GM12801 (cell line): ENCODE measurements around the gene LIN52.

Experiments used
- TF ChIP-seq, protein P1 (sequence below): IDR thresholded peaks from one replicate; pipeline ENCODE4 v1.5.1; 2011; ENCODE audit warnings: control low read depth; ENCODE audit not compliant: insufficient read length; ENCODE audit errors: extremely low read depth

Gene LIN52

DNA sequence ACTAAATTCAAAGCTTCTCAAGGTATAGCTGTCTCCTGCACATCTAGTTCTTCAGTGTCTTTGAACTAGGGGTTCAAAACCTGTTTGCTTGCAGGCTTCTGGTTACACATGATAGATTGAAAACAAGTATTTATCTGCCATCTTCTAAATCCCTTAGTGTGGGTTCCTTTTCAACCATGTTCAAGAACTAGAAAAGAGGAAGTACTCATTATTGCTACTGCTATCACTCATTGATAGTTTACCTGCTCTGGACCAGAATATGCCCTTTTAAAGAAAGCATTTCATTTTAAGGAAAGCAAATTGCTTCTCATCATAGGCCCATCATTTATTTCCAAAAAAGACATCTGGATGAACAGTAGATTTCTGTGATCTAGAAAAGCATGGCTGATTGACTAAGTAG is 117.4 kb downstream of the LIN52 start:
- TF ChIP-seq, protein P1, sequence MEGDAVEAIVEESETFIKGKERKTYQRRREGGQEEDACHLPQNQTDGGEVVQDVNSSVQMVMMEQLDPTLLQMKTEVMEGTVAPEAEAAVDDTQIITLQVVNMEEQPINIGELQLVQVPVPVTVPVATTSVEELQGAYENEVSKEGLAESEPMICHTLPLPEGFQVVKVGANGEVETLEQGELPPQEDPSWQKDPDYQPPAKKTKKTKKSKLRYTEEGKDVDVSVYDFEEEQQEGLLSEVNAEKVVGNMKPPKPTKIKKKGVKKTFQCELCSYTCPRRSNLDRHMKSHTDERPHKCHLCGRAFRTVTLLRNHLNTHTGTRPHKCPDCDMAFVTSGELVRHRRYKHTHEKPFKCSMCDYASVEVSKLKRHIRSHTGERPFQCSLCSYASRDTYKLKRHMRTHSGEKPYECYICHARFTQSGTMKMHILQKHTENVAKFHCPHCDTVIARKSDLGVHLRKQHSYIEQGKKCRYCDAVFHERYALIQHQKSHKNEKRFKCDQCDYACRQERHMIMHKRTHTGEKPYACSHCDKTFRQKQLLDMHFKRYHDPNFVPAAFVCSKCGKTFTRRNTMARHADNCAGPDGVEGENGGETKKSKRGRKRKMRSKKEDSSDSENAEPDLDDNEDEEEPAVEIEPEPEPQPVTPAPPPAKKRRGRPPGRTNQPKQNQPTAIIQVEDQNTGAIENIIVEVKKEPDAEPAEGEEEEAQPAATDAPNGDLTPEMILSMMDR = no peak

DNA sequence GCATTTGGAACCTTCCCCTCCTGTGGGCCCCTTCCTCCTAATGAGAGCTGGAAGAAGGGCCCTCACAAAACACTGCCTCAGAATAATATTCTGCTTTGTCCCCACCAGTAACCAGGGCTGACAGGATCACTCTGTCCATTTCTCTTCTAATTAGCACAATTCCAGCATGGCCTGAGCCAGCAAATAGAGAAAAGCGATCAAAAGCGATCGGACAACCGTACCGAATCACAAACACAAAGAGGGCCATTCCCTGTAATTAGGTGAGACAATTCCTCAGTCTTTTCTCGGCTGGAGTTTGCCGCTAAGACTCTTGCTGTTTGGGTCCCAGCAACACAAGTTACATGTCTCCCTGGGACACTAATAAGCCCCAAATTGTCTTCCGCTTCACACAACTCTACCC is 118.9 kb downstream of the LIN52 start:
- TF ChIP-seq, protein P1 = no peak

DNA sequence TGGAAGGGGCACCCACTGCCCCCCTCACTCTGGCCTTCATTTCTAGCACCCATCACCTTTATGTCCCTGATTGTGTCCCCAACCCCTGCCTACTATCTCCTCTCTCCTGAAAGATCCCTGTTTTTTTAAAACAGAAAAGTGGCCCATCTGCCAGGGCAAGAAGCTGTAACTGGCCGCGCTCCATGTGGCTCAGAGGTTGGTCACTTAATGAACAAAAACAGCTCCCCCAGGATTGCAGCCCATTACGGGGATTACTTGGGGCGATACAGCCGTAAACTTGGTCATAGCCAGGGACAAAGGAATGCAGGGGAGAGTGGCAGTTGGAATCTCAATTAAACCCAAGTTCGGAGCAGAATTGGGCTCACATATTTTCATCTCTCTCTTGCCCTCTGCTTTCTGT is 119.7 kb downstream of the LIN52 start:
- TF ChIP-seq, protein P1 = no peak

DNA sequence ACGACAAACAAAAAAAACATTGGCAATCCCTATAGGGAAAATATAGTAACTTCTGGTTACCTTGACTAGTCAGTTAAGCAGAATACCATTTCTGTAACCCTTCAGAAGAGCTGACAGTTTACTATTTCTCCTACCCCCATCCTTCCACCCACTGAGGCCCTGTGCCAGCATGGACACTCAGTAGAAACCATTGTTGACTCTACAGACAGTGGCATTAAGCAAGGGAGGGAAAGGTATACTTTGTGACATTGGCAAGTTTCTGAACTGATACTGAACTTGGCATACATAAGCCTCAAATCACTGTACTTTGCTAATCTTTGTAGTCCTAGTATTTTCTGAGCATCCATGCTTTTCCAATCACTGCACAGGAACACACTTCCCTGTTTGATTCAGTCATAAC is 121.1 kb downstream of the LIN52 start:
- TF ChIP-seq, protein P1 = no peak

DNA sequence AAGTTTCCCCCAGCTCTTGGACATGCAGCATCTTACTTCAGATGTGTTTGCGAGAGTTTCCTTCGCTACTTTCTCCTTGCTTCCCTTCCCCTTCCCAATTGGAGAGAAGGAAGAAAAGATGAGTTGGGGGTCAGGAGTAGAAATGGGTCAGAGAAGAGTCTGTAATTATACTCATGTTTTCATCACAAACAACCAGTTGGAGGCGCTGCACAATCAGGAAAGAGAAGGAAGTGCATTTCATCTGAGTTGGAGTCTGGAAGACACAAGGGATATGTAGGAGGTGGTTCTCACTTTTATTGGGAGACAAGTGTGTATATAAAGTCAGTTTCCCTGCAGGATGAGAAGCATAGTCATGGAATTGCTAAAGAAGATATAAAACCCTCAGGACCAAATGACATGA is 123.2 kb downstream of the LIN52 start:
- TF ChIP-seq, protein P1 = no peak

DNA sequence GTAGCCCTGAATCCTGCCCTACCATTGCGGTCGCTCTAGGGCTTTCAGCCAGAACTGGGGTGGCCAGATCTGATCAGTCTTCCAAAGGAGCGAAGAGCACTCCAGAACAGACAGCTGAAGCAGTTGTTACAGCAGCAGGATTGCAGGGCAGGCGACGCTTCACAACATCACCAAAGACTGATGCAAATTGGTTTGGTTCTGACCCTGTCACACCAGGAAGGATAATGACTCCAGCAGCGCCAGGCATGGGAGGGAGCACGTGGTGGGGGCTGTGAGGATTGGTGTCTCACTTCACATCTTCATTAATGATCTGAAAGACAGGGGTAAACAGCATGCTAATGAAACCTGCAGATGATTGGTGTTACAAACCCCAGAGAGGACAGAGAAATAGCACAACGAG is 123.9 kb downstream of the LIN52 start:
- TF ChIP-seq, protein P1 = no peak

DNA sequence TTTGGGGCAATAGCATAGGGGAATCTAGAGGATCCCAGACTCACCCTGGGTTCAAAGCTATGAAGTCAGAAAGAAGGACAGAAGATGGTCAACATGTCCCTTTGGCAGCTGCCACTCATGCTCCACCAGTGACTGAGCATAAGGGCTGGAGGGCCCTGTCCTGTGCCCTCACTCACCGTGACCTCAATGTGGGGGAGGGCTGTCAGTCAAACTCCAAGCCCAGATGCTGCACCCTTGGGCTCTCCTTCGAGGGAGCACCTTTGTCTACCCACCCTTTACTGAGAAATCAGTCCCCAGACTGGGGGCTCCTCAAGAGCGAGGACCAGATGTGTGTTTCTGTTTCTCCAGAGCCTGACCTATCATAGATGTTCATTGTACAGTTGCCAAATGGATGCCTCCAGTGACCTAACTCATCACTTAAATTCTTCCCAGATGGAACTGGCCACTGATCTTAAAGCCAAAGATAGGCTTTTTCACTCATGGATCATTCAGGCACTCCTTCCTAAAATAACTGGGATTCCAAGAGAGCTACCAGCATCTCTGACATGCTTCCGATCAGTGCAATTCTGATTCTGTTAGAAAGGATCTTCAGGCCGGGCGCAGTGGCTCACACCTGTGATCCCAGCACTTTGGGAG is 127.3 kb downstream of the LIN52 start:
- TF ChIP-seq, protein P1 = no peak
